KMS-11 (cell line): ENCODE data around the gene CAMK2G.

ENCODE experiments used
- H2AFZ ChIP-seq: fragments of 200-600 bp; sonication (generic); 2 replicates; pipeline ENCODE4 v1.6.1; 2016; ENCODE audit warnings: antibody characterized with exemption, mixed run types, low read depth
- H3K27ac ChIP-seq: fragments of 200-600 bp; sonication (generic); 2 replicates; pipeline ENCODE4 v1.6.1; 2016; ENCODE audit warnings: mild to moderate bottlenecking, mixed run types
- H3K27me3 ChIP-seq: fragments of 200-600 bp; sonication (generic); 2 replicates; pipeline ENCODE4 v1.6.1; 2017; ENCODE audit warnings: mild to moderate bottlenecking, low read depth, mixed run types, moderate library complexity; ENCODE audit not compliant: insufficient read depth
- H3K36me3 ChIP-seq: fragments of 200-600 bp; sonication (generic); 2 replicates; pipeline ENCODE4 v1.6.1; 2017; ENCODE audit warnings: mild to moderate bottlenecking, mixed run types; ENCODE audit not compliant: insufficient read depth
- H3K4me1 ChIP-seq: fragments of 200-600 bp; sonication (generic); 2 replicates; pipeline ENCODE4 v1.6.1; 2016; ENCODE audit warnings: mild to moderate bottlenecking, low read depth, mixed run types; ENCODE audit not compliant: poor library complexity, severe bottlenecking
- H3K4me2 ChIP-seq: fragments of 200-600 bp; sonication (generic); 2 replicates; pipeline ENCODE4 v1.7.0; 2016; ENCODE audit warnings: mild to moderate bottlenecking, mixed run types
- H3K4me3 ChIP-seq: fragments of 200-600 bp; sonication (generic); IDR thresholded peaks from 2 replicates; pipeline ENCODE4 v1.6.1; 2017; ENCODE audit warnings: low read depth, low read length, mixed read lengths; ENCODE audit not compliant: insufficient read depth
- H3K79me2 ChIP-seq: fragments of 200-600 bp; sonication (generic); 2 replicates; pipeline ENCODE4 v1.6.1; 2016; ENCODE audit warnings: low read depth, mixed run types; ENCODE audit not compliant: insufficient read depth
- H3K9ac ChIP-seq: fragments of 200-600 bp; sonication (generic); 2 replicates; pipeline ENCODE4 v1.6.1; 2016; ENCODE audit warnings: mild to moderate bottlenecking, mixed run types
- H4K20me1 ChIP-seq: fragments of 200-600 bp; sonication (generic); 2 replicates; pipeline ENCODE4 v1.6.1; 2016; ENCODE audit warnings: mild to moderate bottlenecking, mixed run types; ENCODE audit not compliant: insufficient read depth
- TF ChIP-seq, protein P1 (sequence below): fragments of 200-600 bp; sonication (generic); conservative IDR thresholded peaks from 2 replicates; pipeline ENCODE4 v1.6.1; 2017; ENCODE audit warnings: low read depth, mild to moderate bottlenecking, antibody characterized with exemption, low read length, moderate library complexity, mixed read lengths

Gene CAMK2G

DNA sequence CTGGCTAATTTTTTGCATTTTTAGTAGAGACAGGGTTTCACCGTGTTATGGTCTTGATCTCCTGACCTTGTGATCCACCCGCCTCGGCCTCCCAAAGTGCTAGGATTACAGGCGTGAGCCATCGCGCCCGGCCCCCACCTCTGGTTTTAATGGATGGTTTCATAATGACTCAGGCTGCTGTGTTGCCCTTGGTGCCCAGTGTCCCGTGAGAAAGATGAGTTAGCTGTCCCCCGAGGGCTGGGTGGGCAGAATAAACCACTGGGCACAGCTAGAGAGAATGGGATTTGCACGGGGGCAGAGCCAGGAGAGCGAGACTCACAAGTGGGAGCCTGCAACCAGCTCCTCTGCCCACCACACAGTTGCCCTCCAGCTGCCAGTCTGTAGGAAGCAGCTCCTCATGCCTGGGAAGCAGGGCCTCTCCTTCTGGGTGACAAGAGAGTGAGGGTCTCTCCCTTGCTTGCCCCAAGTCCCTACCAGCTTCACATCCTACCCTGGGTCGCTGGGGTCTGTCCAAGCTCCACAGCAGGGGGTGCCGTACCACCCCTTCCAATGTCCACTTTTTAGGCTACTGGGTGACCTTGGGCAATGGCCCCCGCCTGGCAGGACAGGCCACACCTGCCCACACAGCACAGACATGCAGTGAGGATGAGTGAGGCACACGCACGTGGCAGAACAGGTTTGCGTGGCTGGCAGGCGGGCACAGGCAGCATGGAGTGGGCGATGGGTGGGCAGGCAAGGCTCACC is 46.8 kb downstream of the CAMK2G start:
- no peaks in the 10 kb centered on the region for H3K36me3 ChIP-seq
- H2AFZ ChIP-seq, result no peak overlapping the region
- no peak overlapping the region for H3K4me2 ChIP-seq
- H3K4me1 ChIP-seq, result no peaks in the 10 kb centered on the region
- H3K27ac ChIP-seq, result no peak overlapping the region
- TF ChIP-seq, protein P1, sequence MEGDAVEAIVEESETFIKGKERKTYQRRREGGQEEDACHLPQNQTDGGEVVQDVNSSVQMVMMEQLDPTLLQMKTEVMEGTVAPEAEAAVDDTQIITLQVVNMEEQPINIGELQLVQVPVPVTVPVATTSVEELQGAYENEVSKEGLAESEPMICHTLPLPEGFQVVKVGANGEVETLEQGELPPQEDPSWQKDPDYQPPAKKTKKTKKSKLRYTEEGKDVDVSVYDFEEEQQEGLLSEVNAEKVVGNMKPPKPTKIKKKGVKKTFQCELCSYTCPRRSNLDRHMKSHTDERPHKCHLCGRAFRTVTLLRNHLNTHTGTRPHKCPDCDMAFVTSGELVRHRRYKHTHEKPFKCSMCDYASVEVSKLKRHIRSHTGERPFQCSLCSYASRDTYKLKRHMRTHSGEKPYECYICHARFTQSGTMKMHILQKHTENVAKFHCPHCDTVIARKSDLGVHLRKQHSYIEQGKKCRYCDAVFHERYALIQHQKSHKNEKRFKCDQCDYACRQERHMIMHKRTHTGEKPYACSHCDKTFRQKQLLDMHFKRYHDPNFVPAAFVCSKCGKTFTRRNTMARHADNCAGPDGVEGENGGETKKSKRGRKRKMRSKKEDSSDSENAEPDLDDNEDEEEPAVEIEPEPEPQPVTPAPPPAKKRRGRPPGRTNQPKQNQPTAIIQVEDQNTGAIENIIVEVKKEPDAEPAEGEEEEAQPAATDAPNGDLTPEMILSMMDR, result no peak
- no peaks in the 10 kb centered on the region for H4K20me1 ChIP-seq
- no peak overlapping the region for H3K4me3 ChIP-seq
- H3K9ac ChIP-seq, result no peak overlapping the region
- H3K79me2 ChIP-seq, result no peaks in the 10 kb centered on the region
- no peaks in the 10 kb centered on the region for H3K27me3 ChIP-seq

DNA sequence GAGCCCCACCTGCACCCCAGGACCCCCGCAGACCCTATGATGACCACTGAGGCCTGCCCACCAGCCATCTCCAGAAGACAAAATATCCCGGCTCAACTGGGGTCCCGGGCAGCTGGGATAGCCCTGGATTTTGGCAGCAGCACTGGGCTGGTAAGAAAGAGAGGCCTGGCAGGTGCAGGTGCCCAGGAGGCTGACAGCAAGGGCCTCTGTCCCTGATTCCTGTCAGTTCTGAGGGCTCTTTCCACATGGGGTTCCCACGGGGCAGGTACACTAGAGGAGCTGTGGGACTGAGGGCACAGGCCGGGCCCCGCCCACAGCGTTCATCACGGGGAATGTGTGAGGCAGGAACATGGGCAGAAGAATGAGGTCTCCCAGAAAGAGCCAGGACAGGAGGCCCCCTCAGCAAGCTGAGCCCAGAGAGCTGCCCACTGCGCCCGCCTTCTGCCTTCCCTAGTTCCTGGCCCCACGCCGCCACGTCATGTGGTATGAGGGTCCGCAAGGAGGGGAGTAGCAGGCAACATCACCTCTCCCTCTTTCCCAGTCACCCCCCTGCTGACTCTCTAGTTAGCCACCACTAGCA is 50.1 kb downstream of the CAMK2G start:
- TF ChIP-seq, protein P1, result no peak
- no peaks in the 10 kb centered on the region for H4K20me1 ChIP-seq
- no peak overlapping the region for H3K4me3 ChIP-seq
- no peaks in the 10 kb centered on the region for H3K36me3 ChIP-seq
- H3K27ac ChIP-seq, result no peak overlapping the region
- no peaks in the 10 kb centered on the region for H3K27me3 ChIP-seq
- no peaks in the 10 kb centered on the region for H3K4me1 ChIP-seq
- H3K4me2 ChIP-seq, result no peak overlapping the region
- H2AFZ ChIP-seq, result no peak overlapping the region
- H3K9ac ChIP-seq, result no peak overlapping the region
- H3K79me2 ChIP-seq, result no peaks in the 10 kb centered on the region

DNA sequence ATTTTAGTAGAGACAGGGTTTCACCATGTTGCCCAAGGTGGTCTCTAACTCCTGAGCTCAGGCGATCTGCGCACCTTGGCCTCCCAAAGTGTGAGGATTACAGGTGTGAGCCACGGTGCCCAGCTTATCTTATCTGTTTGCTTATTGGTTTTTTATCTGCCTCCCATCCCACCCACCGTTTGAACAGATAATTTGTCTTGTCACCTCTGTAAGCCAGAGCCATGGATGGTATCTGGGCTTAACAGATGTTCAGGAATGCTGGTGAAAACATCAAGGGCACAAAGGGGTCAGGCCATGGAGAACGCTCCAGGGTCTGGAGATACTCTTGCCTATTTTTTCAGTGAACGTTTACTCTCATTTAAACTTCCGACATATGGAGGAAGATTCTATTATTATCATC is 51.0 kb downstream of the CAMK2G start:
- H3K36me3 ChIP-seq, result no peaks in the 10 kb centered on the region
- H3K79me2 ChIP-seq, result no peaks in the 10 kb centered on the region
- H3K27ac ChIP-seq, result no peak overlapping the region
- H2AFZ ChIP-seq, result no peak overlapping the region
- H3K4me2 ChIP-seq, result no peak overlapping the region
- no peak overlapping the region for H3K9ac ChIP-seq
- no peak overlapping the region for H3K4me3 ChIP-seq
- H3K4me1 ChIP-seq, result no peaks in the 10 kb centered on the region
- TF ChIP-seq, protein P1, result no peak
- no peaks in the 10 kb centered on the region for H4K20me1 ChIP-seq
- no peaks in the 10 kb centered on the region for H3K27me3 ChIP-seq

DNA sequence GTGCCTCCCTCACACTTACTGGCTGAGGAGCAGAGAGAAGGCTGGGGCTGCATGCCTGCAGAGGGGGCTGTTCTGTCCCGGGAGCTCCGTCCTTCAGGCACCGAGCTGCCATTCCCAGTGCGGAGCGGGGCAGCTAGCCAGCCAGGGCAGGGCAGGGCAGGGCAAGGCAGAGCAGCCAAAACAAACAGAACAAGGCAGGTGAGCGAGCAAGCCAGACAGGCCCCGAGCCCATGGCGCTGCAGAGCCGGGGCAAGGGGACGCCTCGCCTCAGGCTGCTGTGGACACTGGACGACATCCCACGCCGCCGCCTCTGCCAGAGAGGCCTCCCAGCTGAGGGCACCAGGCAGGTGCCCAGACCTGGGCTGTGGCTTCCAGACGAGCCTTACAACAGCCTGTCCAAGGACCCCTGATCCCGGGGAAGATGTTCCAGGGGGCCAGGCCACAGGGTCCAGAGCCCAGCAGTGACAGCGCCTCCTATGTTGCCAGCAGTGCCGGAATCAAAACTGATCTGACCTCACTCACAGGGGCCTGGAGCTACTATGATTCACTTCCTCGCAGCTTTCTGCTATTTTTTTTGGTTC is 54.8 kb downstream of the CAMK2G start:
- H3K79me2 ChIP-seq, result no peaks in the 10 kb centered on the region

More for the DNA sequence above, 54.8 kb downstream of the CAMK2G start:
- no peak overlapping the region for H3K4me2 ChIP-seq
- no peaks in the 10 kb centered on the region for H4K20me1 ChIP-seq
- no peak overlapping the region for H3K27ac ChIP-seq
- TF ChIP-seq, protein P1, result no peak
- no peak overlapping the region for H3K9ac ChIP-seq
- no peaks in the 10 kb centered on the region for H3K27me3 ChIP-seq
- no peaks in the 10 kb centered on the region for H3K4me1 ChIP-seq
- H3K36me3 ChIP-seq, result no peaks in the 10 kb centered on the region
- no peak overlapping the region for H3K4me3 ChIP-seq
- no peak overlapping the region for H2AFZ ChIP-seq
